ENCODE results near the gene SLC6A9. TPM values are rescaled to one million over a fixed set of nuclear protein-coding genes. Genes with fewer than 3 reads are reported as not detected.

Gene SLC6A9
- total RNA-seq, 1 experiment from 2014 or later, result 45.0 TPM

DNA sequence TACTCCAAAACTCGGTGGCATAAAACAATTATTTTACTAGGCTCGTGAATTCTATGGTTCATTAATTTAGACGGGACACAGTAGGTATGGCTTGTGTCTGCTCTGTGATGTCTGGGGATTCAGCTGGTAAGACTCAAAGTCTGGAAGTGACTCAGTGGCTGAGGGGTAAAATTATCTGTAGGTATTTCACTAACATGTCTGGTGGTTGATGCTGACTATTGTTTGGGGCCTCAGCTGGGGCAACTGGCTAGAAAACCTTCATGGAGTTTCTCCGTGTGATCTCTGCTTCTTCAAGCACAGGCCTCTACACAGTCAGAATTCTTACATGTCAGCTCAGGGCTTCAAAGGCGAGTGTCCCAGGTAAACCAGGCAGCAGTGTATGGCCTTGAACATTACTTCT, 46.2 kb upstream of the SLC6A9 start:
- Histone ChIP-seq H3K36me3 (ENCODE audit: control insufficient read depth, insufficient read depth, low read length) (no peaks in the 10 kb centered on the region), H3K9me3 (no peaks in the 10 kb centered on the region), H3K27me3 (replicated peaks; ENCODE audit: control insufficient read depth, insufficient read depth, low read length) (no peaks in the 10 kb centered on the region), H3K4me1 (no peaks in the 10 kb centered on the region), H3K4me3 (ENCODE audit: low read depth, low read length) (no peak overlapping the region)
- TF ChIP-seq, protein P1, sequence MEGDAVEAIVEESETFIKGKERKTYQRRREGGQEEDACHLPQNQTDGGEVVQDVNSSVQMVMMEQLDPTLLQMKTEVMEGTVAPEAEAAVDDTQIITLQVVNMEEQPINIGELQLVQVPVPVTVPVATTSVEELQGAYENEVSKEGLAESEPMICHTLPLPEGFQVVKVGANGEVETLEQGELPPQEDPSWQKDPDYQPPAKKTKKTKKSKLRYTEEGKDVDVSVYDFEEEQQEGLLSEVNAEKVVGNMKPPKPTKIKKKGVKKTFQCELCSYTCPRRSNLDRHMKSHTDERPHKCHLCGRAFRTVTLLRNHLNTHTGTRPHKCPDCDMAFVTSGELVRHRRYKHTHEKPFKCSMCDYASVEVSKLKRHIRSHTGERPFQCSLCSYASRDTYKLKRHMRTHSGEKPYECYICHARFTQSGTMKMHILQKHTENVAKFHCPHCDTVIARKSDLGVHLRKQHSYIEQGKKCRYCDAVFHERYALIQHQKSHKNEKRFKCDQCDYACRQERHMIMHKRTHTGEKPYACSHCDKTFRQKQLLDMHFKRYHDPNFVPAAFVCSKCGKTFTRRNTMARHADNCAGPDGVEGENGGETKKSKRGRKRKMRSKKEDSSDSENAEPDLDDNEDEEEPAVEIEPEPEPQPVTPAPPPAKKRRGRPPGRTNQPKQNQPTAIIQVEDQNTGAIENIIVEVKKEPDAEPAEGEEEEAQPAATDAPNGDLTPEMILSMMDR (IDR thresholded peaks at IDR 0.05; ENCODE audit: insufficient read depth in 1 of 2, low read depth in 1 of 2, low read length in 1 of 2, severe bottlenecking in 1 of 2, unreplicated experiment in 1 of 2), result no peak
- ChIA-PET POLR2A (no interaction called here), CTCF (no interaction called here)
- Mint-ChIP-seq H3K4me1 (ENCODE audit: low read depth, unreplicated experiment) (no peaks in the 10 kb centered on the region), H3K27ac (ENCODE audit: unreplicated experiment) (no peak overlapping the region), H3K36me3 (ENCODE audit: insufficient read depth, unreplicated experiment) (no peaks in the 10 kb centered on the region), H3K9me3 (ENCODE audit: unreplicated experiment) (no peaks in the 10 kb centered on the region), H3K27me3 (ENCODE audit: insufficient read depth, unreplicated experiment) (peaks cover 13% of the 10 kb centered on the region), H3K4me3 (ENCODE audit: unreplicated experiment) (no peak overlapping the region)
- BruUV-seq (replicated peaks), result no TSS peak
- intact Hi-C loops (cut with micrococcal nuclease; ENCODE audit: unreplicated experiment), result no loop called here
- DNase-seq, result no peak

DNA sequence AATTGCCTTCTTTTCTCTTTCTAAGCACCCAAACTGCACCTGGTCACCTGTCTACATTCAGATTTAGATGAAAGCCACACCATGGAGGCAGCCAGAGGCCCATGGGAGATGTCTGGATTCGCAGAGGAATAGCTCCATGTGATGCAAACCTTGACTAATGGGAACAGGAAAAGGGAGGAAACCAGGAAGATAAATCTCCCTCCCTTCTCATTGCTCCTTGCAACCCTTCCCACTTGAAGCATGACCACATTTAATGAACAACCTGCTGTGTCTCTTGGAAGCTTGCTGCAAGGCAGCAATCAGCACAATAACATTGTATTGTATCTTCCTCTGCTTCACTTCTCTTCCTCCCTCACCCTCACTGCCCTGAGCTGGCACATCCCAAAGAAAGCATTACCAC, 44.8 kb upstream of the SLC6A9 start:
- Mint-ChIP-seq H3K4me3 (ENCODE audit: unreplicated experiment) (no peak overlapping the region), H3K27me3 (ENCODE audit: insufficient read depth, unreplicated experiment) (peaks cover 10% of the 10 kb centered on the region), H3K9me3 (ENCODE audit: unreplicated experiment) (no peaks in the 10 kb centered on the region), H3K27ac (ENCODE audit: unreplicated experiment) (no peak overlapping the region), H3K4me1 (ENCODE audit: low read depth, unreplicated experiment) (no peaks in the 10 kb centered on the region), H3K36me3 (ENCODE audit: insufficient read depth, unreplicated experiment) (no peaks in the 10 kb centered on the region)
- no TSS peak for BruUV-seq (replicated peaks)
- intact Hi-C loops (cut with micrococcal nuclease; ENCODE audit: unreplicated experiment), result no loop called here
- H3K36me3 ChIP-seq (ENCODE audit: control insufficient read depth, insufficient read depth, low read length), result no peaks in the 10 kb centered on the region
- no peaks in the 10 kb centered on the region for H3K4me1 ChIP-seq
- CTCF ChIA-PET, result no interaction called here
- no peak for DNase-seq
- H3K9me3 ChIP-seq, result no peaks in the 10 kb centered on the region
- TF ChIP-seq, protein P1 (IDR thresholded peaks at IDR 0.05; ENCODE audit: insufficient read depth in 1 of 2, low read depth in 1 of 2, low read length in 1 of 2, severe bottlenecking in 1 of 2, unreplicated experiment in 1 of 2), result no peak
- no peaks in the 10 kb centered on the region for H3K27me3 ChIP-seq (replicated peaks; ENCODE audit: control insufficient read depth, insufficient read depth, low read length)
- no peak overlapping the region for H3K4me3 ChIP-seq (ENCODE audit: low read depth, low read length)
- POLR2A ChIA-PET, result no interaction called here

DNA sequence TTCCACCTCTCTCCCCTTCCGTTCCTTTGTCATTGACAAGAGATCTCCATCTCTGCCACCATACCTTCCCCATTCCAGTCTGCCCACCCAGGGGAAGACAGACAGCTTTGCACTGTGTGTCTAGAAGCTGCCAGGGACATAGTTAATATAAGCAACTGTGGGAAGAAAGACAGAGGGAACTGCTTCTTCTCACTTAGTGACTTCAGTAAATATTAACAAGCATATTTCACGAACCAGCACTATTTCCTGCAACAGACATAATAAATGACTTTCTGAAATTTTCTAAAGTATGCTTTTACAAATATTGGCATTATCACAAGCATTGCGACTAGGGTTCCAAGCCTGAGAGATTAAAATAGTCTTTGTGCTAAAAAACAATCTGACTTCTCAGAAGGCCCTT, 43.2 kb upstream of the SLC6A9 start:
- Histone ChIP-seq H3K27me3 (replicated peaks; ENCODE audit: control insufficient read depth, insufficient read depth, low read length) (no peaks in the 10 kb centered on the region), H3K36me3 (ENCODE audit: control insufficient read depth, insufficient read depth, low read length) (no peaks in the 10 kb centered on the region), H3K9me3 (no peaks in the 10 kb centered on the region), H3K4me1 (no peaks in the 10 kb centered on the region), H3K4me3 (ENCODE audit: low read depth, low read length) (no peak overlapping the region)
- no peaks in the 10 kb centered on the region for H3K36me3 Mint-ChIP-seq (ENCODE audit: insufficient read depth, unreplicated experiment)
- H3K4me3 Mint-ChIP-seq (ENCODE audit: unreplicated experiment), result no peak overlapping the region
- DNase-seq, result no peak
- ChIA-PET POLR2A (no interaction called here), CTCF (no interaction called here)
- H3K9me3 Mint-ChIP-seq (ENCODE audit: unreplicated experiment), result no peaks in the 10 kb centered on the region
- intact Hi-C loops (cut with micrococcal nuclease; ENCODE audit: unreplicated experiment), result no loop called here
- H3K27ac Mint-ChIP-seq (ENCODE audit: unreplicated experiment), result no peak overlapping the region
- BruUV-seq (replicated peaks), result no TSS peak
- TF ChIP-seq, protein P1 (IDR thresholded peaks at IDR 0.05; ENCODE audit: insufficient read depth in 1 of 2, low read depth in 1 of 2, low read length in 1 of 2, severe bottlenecking in 1 of 2, unreplicated experiment in 1 of 2), result no peak
- H3K4me1 Mint-ChIP-seq (ENCODE audit: low read depth, unreplicated experiment), result no peaks in the 10 kb centered on the region
- peaks cover 10% of the 10 kb centered on the region for H3K27me3 Mint-ChIP-seq (ENCODE audit: insufficient read depth, unreplicated experiment)

All from Caco-2 (cell line).